Activated B cell treated with CpG ODN at 0.5 μM for 24 hours (primary cell): ENCODE results near the gene ECEL1. TPM values are rescaled to one million over a fixed set of nuclear protein-coding genes. Genes with fewer than 3 reads are reported as not detected.

Experiments
- ATAC-seq: fragments of 200-7000 bp; cut with Tn5 transposase; one replicate; pipeline ENCODE4 v1.10.0; 2021; ENCODE audit warnings: low read depth, mild to moderate bottlenecking, moderate library complexity
- CTCF ChIA-PET: fragments of 350-600 bp; sonication (Branson Sonifier 250); formaldehyde crosslinking; loops from one replicate; lab custom pipeline; 2021; ENCODE audit warnings: antibody characterized with exemption; lab: Charles Lee
- POLR2A ChIA-PET: fragments of 350-600 bp; sonication (Branson Sonifier 250); formaldehyde crosslinking; loops from one replicate; lab custom pipeline; 2021; ENCODE audit warnings: antibody characterized with exemption; lab: Charles Lee
- DNase-seq: peaks from one replicate; pipeline ENCODE4 v3.0.0; 2022
- H3K27ac Mint-ChIP-seq: one replicate; pipeline ENCODE4 v1.8.0; 2020; ENCODE audit warnings: mixed read lengths
- H3K27me3 Mint-ChIP-seq: one replicate; pipeline ENCODE4 v1.8.0; 2021; ENCODE audit warnings: mixed read lengths
- H3K36me3 Mint-ChIP-seq: one replicate; pipeline ENCODE4 v1.8.0; 2021; ENCODE audit warnings: low read depth, mixed read lengths
- H3K4me1 Mint-ChIP-seq: one replicate; pipeline ENCODE4 v1.8.0; 2021; ENCODE audit warnings: mixed read lengths
- H3K4me3 Mint-ChIP-seq: one replicate; pipeline ENCODE4 v1.8.0; 2020; ENCODE audit warnings: mild to moderate bottlenecking, mixed read lengths
- H3K9me3 Mint-ChIP-seq: one replicate; pipeline ENCODE4 v1.8.0; 2020; ENCODE audit warnings: mixed read lengths
- intact Hi-C: fragments of 100-400 bp; cut with micrococcal nuclease; formaldehyde crosslinking; loops from one replicate; pipeline ENCODE4 v1.15.1; 2024
- total RNA-seq: library from RNA; stranded (reverse); gene quantifications from 2 replicates; pipeline ENCODE4 v1.2.3, GENCODE V29; 2022
- TF ChIP-seq, protein P1 (sequence below): fragments of 200-600 bp; IDR thresholded peaks from one replicate; pipeline ENCODE4 v1.8.0; 2022; ENCODE audit warnings: antibody characterized with exemption, mild to moderate bottlenecking

The ECEL1 gene
- total RNA-seq, 1 donor from 2014 or later: not detected

DNA sequence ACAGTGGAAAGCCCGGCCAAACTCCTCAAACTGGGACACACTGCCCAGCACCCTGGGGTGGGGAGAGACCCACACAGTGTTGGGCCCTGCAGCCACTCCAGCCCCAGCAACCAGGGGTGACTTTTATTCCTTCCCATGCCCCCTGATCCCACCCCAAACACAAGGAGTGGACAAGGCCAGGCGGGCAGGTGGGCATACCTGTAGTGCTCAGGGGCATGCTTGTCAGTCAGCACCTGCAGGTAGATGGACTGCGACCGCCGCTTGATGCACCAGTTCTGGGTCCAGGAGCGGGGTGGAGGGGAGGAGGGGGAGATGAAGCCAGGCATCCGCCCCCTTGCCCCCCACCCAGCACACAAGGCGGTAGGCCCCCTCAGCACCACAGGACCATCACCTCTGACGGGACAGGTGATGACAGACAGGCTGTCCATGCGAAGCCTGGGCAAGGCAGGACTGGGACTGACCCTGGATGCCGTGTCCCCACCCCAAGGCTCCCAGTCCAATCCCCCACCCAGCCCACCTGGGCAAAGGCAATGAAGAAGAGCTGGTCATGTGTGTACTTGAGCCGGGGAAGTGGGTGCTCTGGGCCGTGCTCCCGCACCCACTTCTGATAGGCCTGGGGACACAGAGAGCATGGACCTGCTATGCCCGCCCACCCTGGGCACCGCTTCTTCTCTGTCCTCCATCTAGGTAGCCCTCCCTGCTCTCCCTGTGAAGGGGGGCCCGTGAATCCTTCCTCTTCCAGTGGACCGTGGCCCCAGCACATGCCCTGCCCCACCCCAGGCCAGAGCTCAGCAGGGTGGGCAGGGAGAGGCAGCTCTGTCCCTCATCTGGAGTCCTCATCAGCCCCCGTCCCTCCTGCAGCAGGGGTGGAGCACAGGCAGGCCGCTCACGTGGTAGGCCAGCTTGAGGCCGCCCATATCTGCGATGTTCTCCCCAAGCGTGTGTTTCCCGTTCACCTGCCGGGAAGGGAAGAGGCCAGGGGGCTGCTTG is 7.1 kb downstream of the ECEL1 start:
- H3K4me1 Mint-ChIP-seq: peaks cover 5% of the 10 kb centered on the region
- DNase-seq: no peak
- H3K27ac Mint-ChIP-seq: no peak overlapping the region
- intact Hi-C loops: no loop called here
- ChIA-PET CTCF (no interaction called here), POLR2A (no interaction called here)
- no peak overlapping the region for H3K4me3 Mint-ChIP-seq
- H3K36me3 Mint-ChIP-seq: no peaks in the 10 kb centered on the region
- H3K27me3 Mint-ChIP-seq: peaks cover 29% of the 10 kb centered on the region
- ATAC-seq: no peak
- TF ChIP-seq, protein P1, sequence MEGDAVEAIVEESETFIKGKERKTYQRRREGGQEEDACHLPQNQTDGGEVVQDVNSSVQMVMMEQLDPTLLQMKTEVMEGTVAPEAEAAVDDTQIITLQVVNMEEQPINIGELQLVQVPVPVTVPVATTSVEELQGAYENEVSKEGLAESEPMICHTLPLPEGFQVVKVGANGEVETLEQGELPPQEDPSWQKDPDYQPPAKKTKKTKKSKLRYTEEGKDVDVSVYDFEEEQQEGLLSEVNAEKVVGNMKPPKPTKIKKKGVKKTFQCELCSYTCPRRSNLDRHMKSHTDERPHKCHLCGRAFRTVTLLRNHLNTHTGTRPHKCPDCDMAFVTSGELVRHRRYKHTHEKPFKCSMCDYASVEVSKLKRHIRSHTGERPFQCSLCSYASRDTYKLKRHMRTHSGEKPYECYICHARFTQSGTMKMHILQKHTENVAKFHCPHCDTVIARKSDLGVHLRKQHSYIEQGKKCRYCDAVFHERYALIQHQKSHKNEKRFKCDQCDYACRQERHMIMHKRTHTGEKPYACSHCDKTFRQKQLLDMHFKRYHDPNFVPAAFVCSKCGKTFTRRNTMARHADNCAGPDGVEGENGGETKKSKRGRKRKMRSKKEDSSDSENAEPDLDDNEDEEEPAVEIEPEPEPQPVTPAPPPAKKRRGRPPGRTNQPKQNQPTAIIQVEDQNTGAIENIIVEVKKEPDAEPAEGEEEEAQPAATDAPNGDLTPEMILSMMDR: no peak
- no peaks in the 10 kb centered on the region for H3K9me3 Mint-ChIP-seq

DNA sequence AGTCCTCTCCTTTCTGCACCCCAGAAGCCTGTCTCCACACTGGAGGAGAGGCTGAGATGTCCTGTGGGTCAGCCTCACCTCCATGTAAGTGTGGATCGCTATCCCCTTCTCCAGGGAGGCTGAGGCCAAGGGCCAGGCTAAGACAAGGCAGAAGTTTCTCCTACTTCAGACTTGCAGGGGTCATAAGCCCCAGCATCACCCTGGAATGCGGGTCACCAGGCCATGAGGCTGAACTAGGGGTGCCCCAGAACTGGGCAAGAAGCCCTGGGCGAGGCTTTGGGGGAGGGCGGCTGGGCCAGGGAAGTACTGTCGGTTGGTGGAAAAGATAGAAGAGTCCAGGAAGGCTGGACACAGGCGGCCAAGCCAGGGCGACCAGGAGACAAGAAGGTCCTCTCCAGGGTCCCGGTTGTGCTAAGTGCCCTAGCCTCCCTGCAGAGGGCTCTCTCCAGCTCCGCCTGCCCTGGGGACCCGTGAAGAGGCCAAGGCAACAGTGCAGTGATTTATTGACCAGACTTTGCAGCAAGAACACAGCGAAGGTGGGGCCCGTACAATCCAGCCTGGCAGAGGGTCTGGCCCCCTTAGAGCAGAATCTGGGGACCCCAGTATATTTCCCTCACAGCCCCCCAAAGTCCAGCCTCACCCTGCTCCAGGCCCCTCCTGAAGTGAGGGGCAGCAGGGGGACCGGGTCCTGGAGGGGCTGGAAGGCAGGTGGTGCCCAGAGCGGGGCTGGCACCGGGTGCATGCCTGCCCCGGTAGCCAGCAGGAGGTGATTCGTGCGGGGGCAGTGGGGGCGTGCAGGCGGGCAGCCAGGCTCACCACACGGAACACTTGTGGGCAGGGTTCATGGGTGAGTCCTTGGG is 8.1 kb downstream of the ECEL1 start:
- CTCF ChIA-PET: no interaction called here
- no peak for DNase-seq
- no peaks in the 10 kb centered on the region for H3K36me3 Mint-ChIP-seq

GRCh38 chr2:232478571-232479340 is 8.9 kb downstream of the ECEL1 start:
- intact Hi-C loops: no loop called here
- H3K27ac Mint-ChIP-seq: no peak overlapping the region
- TF ChIP-seq, protein P1: no peak
- no peak for ATAC-seq
- ChIA-PET CTCF (no interaction called here), POLR2A (no interaction called here)
- H3K9me3 Mint-ChIP-seq: no peaks in the 10 kb centered on the region
- H3K4me3 Mint-ChIP-seq: no peak overlapping the region
- no peaks in the 10 kb centered on the region for H3K4me1 Mint-ChIP-seq
- H3K36me3 Mint-ChIP-seq: no peaks in the 10 kb centered on the region
- H3K27me3 Mint-ChIP-seq: peaks cover 17% of the 10 kb centered on the region
- DNase-seq: no peak

More for the DNA sequence above, 8.1 kb downstream of the ECEL1 start:
- Mint-ChIP-seq H3K4me1 (no peaks in the 10 kb centered on the region), H3K27ac (no peak overlapping the region), H3K27me3 (peaks cover 20% of the 10 kb centered on the region), H3K9me3 (no peaks in the 10 kb centered on the region), H3K4me3 (no peak overlapping the region)
- intact Hi-C loops: no loop called here
- POLR2A ChIA-PET: no interaction called here
- TF ChIP-seq, protein P1: no peak
- ATAC-seq: no peak

DNA sequence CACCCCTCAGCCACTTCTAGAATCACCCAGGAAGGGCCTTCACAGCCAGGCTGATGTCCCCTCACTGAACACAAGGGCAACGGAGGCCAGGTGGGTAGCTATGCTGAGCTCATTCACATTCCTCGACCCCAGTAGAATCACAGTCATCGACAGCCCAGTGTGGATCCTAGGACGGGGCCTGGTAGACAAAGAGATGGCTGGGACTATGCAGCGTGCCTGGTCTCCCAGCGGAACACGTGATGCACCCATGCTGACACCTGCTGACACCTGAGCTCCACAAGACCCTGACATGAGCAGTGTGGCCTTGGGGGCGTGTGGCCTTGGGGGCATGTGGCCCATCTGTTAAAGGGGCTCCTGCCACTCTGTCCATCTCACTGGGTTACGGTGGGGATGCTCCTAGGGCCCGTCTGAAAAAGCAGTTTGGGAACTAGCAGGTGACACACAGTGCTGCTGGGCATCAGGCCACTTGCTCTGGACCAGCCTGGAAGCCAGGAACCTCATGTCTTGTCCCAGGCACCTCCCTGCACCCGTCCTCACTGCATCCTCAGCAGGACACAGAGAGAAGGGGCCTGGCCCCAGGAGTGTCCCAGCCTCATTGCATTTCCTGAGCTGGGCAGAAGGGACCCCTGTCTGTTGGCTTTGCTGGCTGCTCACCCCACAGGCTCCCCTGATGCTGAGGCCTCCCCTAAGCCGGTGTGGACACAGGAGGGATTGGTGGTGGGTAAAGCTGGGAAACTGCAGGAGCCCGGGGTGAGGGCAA is 9.7 kb downstream of the ECEL1 start:
- no peak for DNase-seq
- CTCF ChIA-PET: no interaction called here
- TF ChIP-seq, protein P1: no peak
- ATAC-seq: no peak
- intact Hi-C loops: no loop called here
- Mint-ChIP-seq H3K9me3 (peaks cover 3% of the 10 kb centered on the region), H3K27me3 (peaks cover 18% of the 10 kb centered on the region), H3K27ac (no peak overlapping the region), H3K4me1 (no peaks in the 10 kb centered on the region), H3K36me3 (no peaks in the 10 kb centered on the region), H3K4me3 (no peak overlapping the region)
- POLR2A ChIA-PET: no interaction called here
